Measurements from ENCODE around the gene ZBTB34.

ZBTB34 gene

DNA sequence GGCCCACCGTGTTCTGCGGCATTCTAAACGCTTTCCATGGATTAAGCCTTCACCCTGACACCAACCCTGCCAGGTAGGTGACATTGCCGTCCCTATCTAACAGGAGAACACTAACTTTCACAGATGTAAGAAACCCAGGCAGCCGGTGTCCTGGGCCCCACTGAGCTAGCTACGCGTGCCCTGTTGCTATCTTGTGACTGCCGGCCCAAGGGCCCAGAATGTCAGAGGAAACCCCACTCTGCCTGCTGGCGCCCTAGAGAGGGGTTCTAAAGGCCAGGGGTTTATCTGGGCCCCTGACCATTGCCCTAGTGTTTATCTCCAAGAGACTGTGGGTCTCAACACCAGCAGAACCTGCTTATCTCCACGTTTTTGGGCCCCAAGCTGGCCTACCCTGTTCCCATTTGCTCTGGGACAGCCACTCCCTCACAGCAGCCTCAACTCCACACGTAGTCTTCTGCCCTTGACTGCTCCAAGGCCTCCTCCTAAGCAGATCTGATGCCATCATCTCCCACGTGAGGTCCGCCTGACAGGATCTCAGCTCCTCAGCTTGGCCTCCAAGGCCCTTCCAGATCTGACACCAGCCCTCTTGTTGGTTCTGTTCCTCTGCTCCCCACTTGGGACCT lies 18.1 kb upstream of the ZBTB34 start:
- DNase-seq (ENCODE audit: low read depth): no peak
- TF ChIP-seq, protein P1, sequence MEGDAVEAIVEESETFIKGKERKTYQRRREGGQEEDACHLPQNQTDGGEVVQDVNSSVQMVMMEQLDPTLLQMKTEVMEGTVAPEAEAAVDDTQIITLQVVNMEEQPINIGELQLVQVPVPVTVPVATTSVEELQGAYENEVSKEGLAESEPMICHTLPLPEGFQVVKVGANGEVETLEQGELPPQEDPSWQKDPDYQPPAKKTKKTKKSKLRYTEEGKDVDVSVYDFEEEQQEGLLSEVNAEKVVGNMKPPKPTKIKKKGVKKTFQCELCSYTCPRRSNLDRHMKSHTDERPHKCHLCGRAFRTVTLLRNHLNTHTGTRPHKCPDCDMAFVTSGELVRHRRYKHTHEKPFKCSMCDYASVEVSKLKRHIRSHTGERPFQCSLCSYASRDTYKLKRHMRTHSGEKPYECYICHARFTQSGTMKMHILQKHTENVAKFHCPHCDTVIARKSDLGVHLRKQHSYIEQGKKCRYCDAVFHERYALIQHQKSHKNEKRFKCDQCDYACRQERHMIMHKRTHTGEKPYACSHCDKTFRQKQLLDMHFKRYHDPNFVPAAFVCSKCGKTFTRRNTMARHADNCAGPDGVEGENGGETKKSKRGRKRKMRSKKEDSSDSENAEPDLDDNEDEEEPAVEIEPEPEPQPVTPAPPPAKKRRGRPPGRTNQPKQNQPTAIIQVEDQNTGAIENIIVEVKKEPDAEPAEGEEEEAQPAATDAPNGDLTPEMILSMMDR (IDR thresholded peaks at IDR 0.05; ENCODE audit: low read depth, low read length, missing control alignments): no peak
- H3K4me3 ChIP-seq (ENCODE audit: low read depth, low read length): no peak overlapping the region

DNA sequence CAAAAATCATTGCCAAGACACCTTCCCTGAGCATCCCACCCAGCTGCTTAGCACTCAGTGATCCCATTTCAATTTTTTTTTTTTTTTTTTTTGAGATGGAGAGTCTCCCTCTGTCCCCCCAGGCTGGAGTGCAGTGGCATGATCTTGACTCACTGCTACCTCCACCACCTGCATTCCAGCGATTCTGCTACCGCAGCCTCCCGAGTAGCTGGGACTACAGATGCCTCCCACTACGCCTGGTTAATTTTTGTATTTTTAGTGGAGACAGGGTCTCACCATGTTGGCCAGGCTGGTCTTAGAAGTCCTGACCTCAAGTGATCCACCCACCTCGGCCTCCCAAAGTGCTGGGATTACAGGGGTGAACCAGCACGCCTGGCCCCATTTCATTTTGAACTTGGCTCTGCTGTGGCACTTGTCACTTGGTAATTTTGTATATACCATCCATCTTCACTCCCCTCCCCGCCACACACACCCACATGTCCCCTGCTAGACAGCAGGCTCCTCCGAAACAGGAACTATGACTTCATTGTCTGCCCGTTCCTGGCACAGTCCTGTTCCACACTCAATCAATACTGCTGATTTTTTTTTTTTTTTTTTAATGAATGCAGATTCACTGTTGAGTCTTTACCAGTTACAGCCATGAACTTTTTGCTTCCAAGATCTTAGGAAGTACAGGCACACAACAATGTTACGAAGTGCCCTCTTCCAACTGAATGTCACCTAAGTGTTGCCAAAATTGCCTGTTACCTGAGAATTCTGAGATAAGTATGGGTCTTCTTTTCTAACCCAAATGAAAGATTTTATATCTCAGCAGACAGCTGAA lies 17.3 kb upstream of the ZBTB34 start:
- TF ChIP-seq, protein P1 (IDR thresholded peaks at IDR 0.05; ENCODE audit: low read depth, low read length, missing control alignments): no peak
- DNase-seq (ENCODE audit: low read depth): no peak

DNA sequence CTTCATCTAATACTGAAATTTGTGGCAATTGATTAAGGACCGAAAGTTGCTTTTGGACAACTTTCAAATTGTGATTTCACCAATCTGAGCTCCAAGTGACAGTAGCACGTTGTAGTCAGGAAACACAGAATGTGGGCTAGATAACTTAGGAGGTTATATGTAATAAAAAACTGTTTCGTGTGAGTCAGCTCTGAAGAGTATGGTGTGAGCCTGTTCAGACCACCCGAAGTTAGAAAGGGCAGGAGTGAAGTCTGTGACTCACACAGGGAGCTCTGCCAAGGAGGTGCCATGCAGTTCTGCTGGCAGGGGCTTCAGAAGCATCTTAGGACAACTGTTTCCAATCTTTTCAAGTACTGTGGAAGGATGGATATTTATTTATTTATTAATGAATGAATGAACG lies 16.4 kb upstream of the ZBTB34 start:
- TF ChIP-seq, protein P1 (IDR thresholded peaks at IDR 0.05; ENCODE audit: low read depth, low read length, missing control alignments): no peak
- no peak for DNase-seq (ENCODE audit: low read depth)
- H3K4me3 ChIP-seq (ENCODE audit: low read depth, low read length): no peak overlapping the region

More for the DNA sequence above, 17.3 kb upstream of the ZBTB34 start:
- no peak overlapping the region for H3K4me3 ChIP-seq (ENCODE audit: low read depth, low read length)

DNA sequence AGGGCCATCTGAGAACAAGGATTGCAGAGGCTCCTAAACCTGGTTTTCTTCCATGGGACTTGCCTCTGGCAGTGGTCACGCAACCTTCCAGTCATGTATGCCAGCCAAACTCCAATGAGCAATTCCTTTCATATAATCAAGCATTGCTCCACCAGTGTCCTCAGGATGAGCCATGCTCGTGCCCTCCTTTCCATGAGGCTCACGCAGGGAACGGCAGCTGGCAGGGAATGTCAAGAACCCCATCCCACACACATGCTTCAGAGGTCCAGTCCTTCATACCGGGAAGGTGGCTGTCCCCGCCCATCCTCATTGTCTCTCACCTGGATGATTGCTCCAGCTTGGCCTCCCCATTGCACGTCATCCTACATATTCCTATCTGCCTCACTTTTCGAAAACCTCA lies 13.4 kb upstream of the ZBTB34 start:
- H3K4me3 ChIP-seq (ENCODE audit: low read depth, low read length): no peak overlapping the region
- no peak for DNase-seq (ENCODE audit: low read depth)
- TF ChIP-seq, protein P1 (IDR thresholded peaks at IDR 0.05; ENCODE audit: low read depth, low read length, missing control alignments): no peak

- no peak for DNase-seq (ENCODE audit: low read depth)
- TF ChIP-seq, protein P1 (IDR thresholded peaks at IDR 0.05; ENCODE audit: low read depth, low read length, missing control alignments): no peak
- H3K4me3 ChIP-seq (ENCODE audit: low read depth, low read length): no peak overlapping the region
These were observed 10.7 kb upstream of the ZBTB34 start for GRCh38 chr9:126849591-126850225.

GRCh38 chr9:126851286-126851880 lies 9.1 kb upstream of the ZBTB34 start:
- TF ChIP-seq, protein P1 (IDR thresholded peaks at IDR 0.05; ENCODE audit: low read depth, low read length, missing control alignments): no peak
- no peak overlapping the region for H3K4me3 ChIP-seq (ENCODE audit: low read depth, low read length)
- no peak for DNase-seq (ENCODE audit: low read depth)
